OCI-LY1 (cell line): ENCODE results near the gene BRINP1.
A peak's percentile ranks its signal among the peaks of the same experiment; 100 is the strongest.

Experiments used
- H2AFZ ChIP-seq: fragments of 200-600 bp; sonication (generic), shearing (Covaris generic); 2 replicates; pipeline ENCODE4 v1.6.0; 2014; ENCODE audit warnings: antibody characterized with exemption, mild to moderate bottlenecking, low read length
- H3F3A ChIP-seq: fragments of 200-600 bp; sonication (generic), shearing (Covaris generic); 2 replicates; pipeline ENCODE4 v1.6.0; 2014; ENCODE audit warnings: mild to moderate bottlenecking, antibody characterized with exemption, low read length, moderate library complexity; ENCODE audit not compliant: insufficient read depth
- H3K27ac ChIP-seq: fragments of 200-600 bp; sonication (generic); 2 replicates; pipeline ENCODE4 v1.5.1; 2014; ENCODE audit warnings: low read length, mixed run types, mild to moderate bottlenecking, low read depth; ENCODE audit not compliant: poor library complexity, severe bottlenecking
- H3K27me3 ChIP-seq: fragments of 200-600 bp; sonication (generic); 2 replicates; pipeline ENCODE4 v1.6.0; 2014; ENCODE audit warnings: antibody characterized with exemption, mild to moderate bottlenecking, low read length, moderate library complexity; ENCODE audit not compliant: insufficient read depth
- H3K36me3 ChIP-seq: fragments of 200-600 bp; sonication (generic); 2 replicates; pipeline ENCODE4 v1.6.1; 2014; ENCODE audit warnings: mild to moderate bottlenecking, antibody characterized with exemption, low read length, moderate library complexity, mixed read lengths; ENCODE audit not compliant: insufficient read depth
- H3K4me1 ChIP-seq: fragments of 200-600 bp; sonication (generic); 2 replicates; pipeline ENCODE4 v1.5.1; 2014; ENCODE audit warnings: mild to moderate bottlenecking, low read length, moderate library complexity; ENCODE audit not compliant: insufficient read depth, severe bottlenecking
- H3K4me2 ChIP-seq: fragments of 200-600 bp; sonication (generic), shearing (Covaris generic); 2 replicates; pipeline ENCODE4 v1.6.1; 2014; ENCODE audit warnings: low read length
- H3K4me3 ChIP-seq: fragments of 200-600 bp; sonication (generic); 2 replicates; pipeline ENCODE4 v1.5.1; 2014; ENCODE audit warnings: low read length, low read depth, mild to moderate bottlenecking, mixed read lengths; ENCODE audit not compliant: poor library complexity, severe bottlenecking
- H3K79me2 ChIP-seq: fragments of 200-600 bp; shearing (Covaris generic); 2 replicates; pipeline ENCODE4 v1.6.1; 2016; ENCODE audit warnings: mixed run types, low read length, mixed read lengths; ENCODE audit not compliant: insufficient read depth
- H3K9ac ChIP-seq: fragments of 200-600 bp; sonication (generic), shearing (Covaris generic); 2 replicates; pipeline ENCODE4 v1.6.1; 2014; ENCODE audit warnings: mild to moderate bottlenecking, low read length, mixed read lengths
- H3K9me2 ChIP-seq: fragments of 200-600 bp; sonication (generic), shearing (Covaris generic); 2 replicates; pipeline ENCODE4 v1.6.1; 2014; ENCODE audit warnings: low read depth, mild to moderate bottlenecking, low read length, mixed read lengths
- H3K9me3 ChIP-seq: fragments of 200-600 bp; shearing (Covaris generic); 2 replicates; pipeline ENCODE4 v1.6.1; 2014; ENCODE audit warnings: low read length, mixed read lengths
- H4K20me1 ChIP-seq: fragments of 200-600 bp; sonication (generic), shearing (Covaris generic); 2 replicates; pipeline ENCODE4 v1.6.0; 2016; ENCODE audit warnings: mild to moderate bottlenecking, low read length; ENCODE audit not compliant: insufficient read depth
- CTCF ChIP-seq: fragments of 200-600 bp; sonication (generic), shearing (Covaris generic); IDR thresholded peaks from 2 replicates; pipeline ENCODE4 v1.5.1; 2017; ENCODE audit warnings: mild to moderate bottlenecking, antibody characterized with exemption, low read length, moderate library complexity, mixed read lengths
- EZH2 ChIP-seq: fragments of 200-600 bp; sonication (generic), shearing (Covaris generic); IDR thresholded peaks from 2 replicates; pipeline ENCODE4 v1.8.0; 2017; ENCODE audit warnings: borderline replicate concordance, mixed run types, mild to moderate bottlenecking, antibody characterized with exemption, low read length, moderate library complexity, mixed read lengths

The BRINP1 gene

DNA sequence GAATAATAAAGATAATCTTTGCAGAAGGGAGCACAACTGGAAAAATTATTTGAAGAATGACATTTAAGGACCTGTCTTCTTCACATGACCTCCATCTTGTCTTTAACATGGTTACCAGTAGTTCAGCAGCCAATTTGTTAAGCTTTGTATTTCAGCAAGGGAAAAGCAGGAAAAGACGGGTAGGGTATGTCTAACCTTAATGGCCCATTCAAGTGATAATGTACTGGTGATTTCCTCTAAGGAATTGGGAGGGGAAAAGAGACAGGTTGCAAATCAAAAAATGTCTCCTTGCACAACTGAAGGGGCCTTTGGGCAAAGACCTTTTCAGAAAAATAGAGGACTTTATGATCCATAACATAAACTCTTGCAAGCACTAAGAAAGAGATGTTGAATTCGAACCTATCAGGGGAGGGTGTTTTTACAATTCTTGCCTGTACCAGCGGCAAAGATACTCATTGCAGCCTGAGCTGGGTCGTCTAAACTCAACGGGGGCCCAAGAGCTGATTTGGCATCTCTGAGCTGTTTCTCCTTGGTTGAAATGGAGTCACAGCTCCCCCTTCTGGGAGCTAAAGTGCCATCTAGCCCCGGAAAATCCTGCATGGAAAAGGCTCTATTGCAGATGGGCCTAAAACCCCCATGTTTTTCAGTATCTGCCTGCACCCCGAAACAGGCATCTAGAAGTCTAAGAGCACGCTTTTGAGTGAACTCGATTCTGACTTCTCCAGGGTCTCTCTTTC, 3.8 kb downstream of the BRINP1 start:
- H3K36me3 ChIP-seq: no peaks in the 10 kb centered on the region
- no peak overlapping the region for H3K4me3 ChIP-seq
- H3K27ac ChIP-seq: no peak overlapping the region
- H3K9me2 ChIP-seq: no peaks in the 10 kb centered on the region
- H3K4me1 ChIP-seq: no peaks in the 10 kb centered on the region
- H3K4me2 ChIP-seq: no peak overlapping the region
- no peaks in the 10 kb centered on the region for H3K79me2 ChIP-seq
- no peaks in the 10 kb centered on the region for H3F3A ChIP-seq
- no peaks in the 10 kb centered on the region for H3K27me3 ChIP-seq
- no peak overlapping the region for H3K9ac ChIP-seq
- no peak for TF ChIP-seq EZH2
- TF ChIP-seq CTCF: peak; percentile 54
- H4K20me1 ChIP-seq: no peaks in the 10 kb centered on the region
- no peaks in the 10 kb centered on the region for H3K9me3 ChIP-seq
- no peak overlapping the region for H2AFZ ChIP-seq

GRCh38 chr9:119360237-119360636, 9.0 kb downstream of the BRINP1 start:
- Histone ChIP-seq H3K27me3 (no peaks in the 10 kb centered on the region), H3K4me3 (no peak overlapping the region), H3K9me2 (no peaks in the 10 kb centered on the region), H3K36me3 (no peaks in the 10 kb centered on the region), H3K4me1 (no peaks in the 10 kb centered on the region), H3K9me3 (no peaks in the 10 kb centered on the region), H3K9ac (no peak overlapping the region), H3K4me2 (no peak overlapping the region), H3K79me2 (no peaks in the 10 kb centered on the region), H3F3A (no peaks in the 10 kb centered on the region), H2AFZ (no peak overlapping the region), H4K20me1 (no peaks in the 10 kb centered on the region), H3K27ac (no peak overlapping the region)
- no peak for TF ChIP-seq EZH2
- TF ChIP-seq CTCF: no peak

- H3K4me2 ChIP-seq: no peak overlapping the region
Observed at GRCh38 chr9:119357336-119358096, 11.7 kb downstream of the BRINP1 start.

More at GRCh38 chr9:119357336-119358096, 11.7 kb downstream of the BRINP1 start:
- Histone ChIP-seq H3K9ac (no peak overlapping the region), H2AFZ (no peak overlapping the region), H3K36me3 (no peaks in the 10 kb centered on the region), H3K9me3 (no peaks in the 10 kb centered on the region), H4K20me1 (no peaks in the 10 kb centered on the region), H3K4me3 (no peak overlapping the region), H3K27ac (no peak overlapping the region), H3K79me2 (no peaks in the 10 kb centered on the region), H3K4me1 (no peaks in the 10 kb centered on the region), H3K9me2 (no peaks in the 10 kb centered on the region), H3F3A (no peaks in the 10 kb centered on the region), H3K27me3 (no peaks in the 10 kb centered on the region)
- no peak for TF ChIP-seq EZH2
- no peak for TF ChIP-seq CTCF
